GM18519 (cell line): ENCODE results near the gene FIBP.
"Not testable (repeated sequence)": the region's sequence is repeated elsewhere in the genome, so short reads cannot be mapped to it uniquely, and the experiment has no call there.

Source experiments
- ATAC-seq: cut with Tn5 transposase; IDR thresholded peaks from one replicate; pipeline ENCODE4 v1.9.1; 2021; ENCODE audit warnings: mild to moderate bottlenecking, moderate library complexity; ENCODE audit not compliant: unreplicated experiment, low FRiP score

Gene FIBP

DNA sequence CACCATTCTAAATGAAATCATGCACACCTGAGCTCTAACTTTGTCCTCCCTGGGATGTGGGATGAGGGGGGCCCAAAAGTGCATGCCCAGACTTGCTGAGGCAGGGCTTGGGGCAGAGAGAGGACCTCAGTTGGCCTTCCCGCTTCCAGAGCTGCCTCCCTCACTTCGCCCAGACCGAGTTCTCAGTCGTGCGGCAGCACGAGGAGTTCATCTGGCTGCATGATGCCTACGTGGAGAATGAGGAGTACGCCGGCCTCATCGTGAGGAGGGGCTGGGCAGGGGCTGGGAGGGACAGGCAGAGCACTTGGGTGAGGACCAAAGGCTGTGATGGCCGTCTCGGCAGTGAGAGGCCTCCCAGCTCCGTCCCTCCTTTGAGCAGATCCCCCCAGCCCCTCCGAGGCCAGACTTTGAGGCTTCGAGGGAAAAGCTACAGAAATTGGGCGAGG lies 38.5 kb downstream of the FIBP start:
- ATAC-seq: no peak

DNA sequence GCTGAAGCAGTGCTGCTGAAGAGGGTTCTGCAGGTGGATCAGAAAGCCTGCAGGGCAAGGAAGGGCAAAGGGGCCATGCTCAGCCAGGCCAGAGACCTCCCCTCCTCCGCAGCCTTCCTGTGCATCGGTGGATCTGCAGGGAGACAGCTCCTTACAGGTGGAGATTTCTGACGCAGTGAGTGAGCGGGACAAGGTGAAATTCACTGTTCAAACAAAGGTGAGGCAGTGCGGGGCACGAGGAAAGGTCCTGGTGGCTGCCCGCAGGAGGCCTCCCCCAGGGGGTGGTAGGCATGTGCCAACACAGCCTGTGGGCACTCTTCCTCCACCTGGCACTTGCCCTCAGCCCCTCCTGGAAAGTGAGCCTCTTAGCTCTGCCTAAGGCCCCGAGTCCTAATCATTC lies 38.9 kb downstream of the FIBP start:
- no peak for ATAC-seq

GRCh38 chr11:65848693-65849092 lies 39.6 kb downstream of the FIBP start:
- ATAC-seq: not testable (repeated sequence)

DNA sequence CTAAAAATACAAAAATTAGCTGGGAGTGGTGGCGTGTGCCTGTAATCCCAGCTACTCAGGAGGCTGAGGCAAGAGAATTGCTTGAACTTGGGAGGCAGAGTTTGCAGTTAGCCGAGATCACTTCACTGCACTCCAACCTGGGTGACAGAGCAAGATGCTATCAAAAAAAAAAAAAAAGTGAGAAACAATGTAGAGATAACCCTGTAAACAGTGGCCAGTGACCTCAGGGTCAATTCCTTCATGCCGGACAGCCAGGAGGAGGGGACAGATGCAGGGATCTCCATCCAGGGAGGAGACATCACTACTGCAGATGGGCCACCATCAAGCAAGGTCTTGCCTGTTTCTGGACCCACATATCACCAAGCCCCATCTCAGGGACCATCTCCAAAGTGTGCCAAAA lies 40.5 kb downstream of the FIBP start:
- no peak for ATAC-seq

- ATAC-seq: no peak
Measured at GRCh38 chr11:65844231-65844872, 43.9 kb downstream of the FIBP start.

GRCh38 chr11:65843811-65844210 lies 44.5 kb downstream of the FIBP start:
- ATAC-seq: no peak

GRCh38 chr11:65842144-65842543 lies 46.1 kb downstream of the FIBP start:
- no peak for ATAC-seq

GRCh38 chr11:65834202-65834601 lies 54.1 kb downstream of the FIBP start:
- ATAC-seq: no peak
